Psoas muscle (tissue), 8 donors: ENCODE data around the gene PUSL1. TPM values are rescaled to one million over a fixed set of nuclear protein-coding genes. Genes with fewer than 3 reads are reported as not detected.

Source experiments
- ATAC-seq, 4 donors: fragments of 200-7000 bp; cut with Tn5 transposase; one replicate each; pipeline ENCODE4 v1.9.1; 2020; ENCODE audit warnings: moderate library complexity in 3 of 4, mild to moderate bottlenecking in 2 of 4
- DNase-seq, 2 donors: peaks; one replicate each; pipeline ENCODE4 v3.0.0-alpha.2; 2020
- H3K27ac ChIP-seq: fragments of 200-600 bp; one replicate; pipeline ENCODE4 v1.8.0; 2022
- H3K27me3 ChIP-seq, 3 donors: fragments of 200-600 bp in 1 of 3; one replicate each; pipeline versions ENCODE4 v1.6.1 to v1.8.0; 2013 to 2022; ENCODE audit warnings: low read length in 2 of 3, mild to moderate bottlenecking in 2 of 3, moderate library complexity in 1 of 3; ENCODE audit not compliant: insufficient read depth in 3 of 3
- H3K36me3 ChIP-seq, 2 donors: fragments of 200-600 bp in 1 of 2; one replicate each; pipeline versions ENCODE4 v1.6.1 to v1.8.0; 2013 to 2022; ENCODE audit warnings: low read depth in 1 of 2, mild to moderate bottlenecking in 1 of 2, moderate library complexity in 1 of 2; ENCODE audit not compliant: insufficient read depth in 1 of 2
- H3K4me1 ChIP-seq: fragments of 200-600 bp; one replicate; pipeline ENCODE4 v1.8.0; 2022
- H3K4me3 ChIP-seq: fragments of 200-600 bp; one replicate; pipeline ENCODE4 v1.8.0; 2022; ENCODE audit warnings: mild to moderate bottlenecking
- H3K9me3 ChIP-seq: fragments of 200-600 bp; one replicate; pipeline ENCODE4 v1.8.0; 2022
- WGBS, 3 donors: extraction: QIAGEN DNeasy Blood & Tissue Kit; methylation state at CpG; one replicate each; pipeline versions ENCODE4 v1.1.6 to v1.1.7; 2013; 5-methylcytosine and 5-hydroxymethylcytosine counted together
- intact Hi-C, 2 donors: fragments of 100-400 bp; cut with DNase I; formaldehyde crosslinking; loops; one replicate each; pipeline versions ENCODE4 v1.11.0 to v1.14.2; 2022
- polyA plus RNA-seq, 3 donors: library from polyadenylated mRNA; stranded (reverse); fragments of 200-250 nt; gene quantifications; one replicate each; pipeline ENCODE4 v1.2.3, GENCODE V29; 2013
- total RNA-seq, 4 donors: library from RNA; stranded (reverse); fragmentation: NEBNext Ultra II Directional in 2 of 4; extraction: Animal tissue kit (Norgen Biotek cat#: 25700) in 2 of 4; gene quantifications; one replicate each; pipeline versions ENCODE4 v1.2.1 to v1.2.4, GENCODE V29; 2021 to 2023
- TF ChIP-seq, protein P1 (sequence below): fragments of 200-600 bp; IDR thresholded peaks from one replicate; pipeline ENCODE4 v1.8.0; 2022; ENCODE audit warnings: antibody characterized with exemption
- donor health status: healthy with polysubstance abuse.
- donor health status: DM: no; HTN: no; CAD: no; lungs with moderate emphysema.
- donor health status: Bipolar disorder and iron deficiency.
- donor health status: healthy.
- donor health status: DM: yes; HTN: yes; CAD: no.
- donor health status: DM: no; HTN: no; CAD: no.
- donor health status: DM: no; HTN: no; CAD: no.
- donor health status: DM: yes; HTN: yes; CAD: no.

PUSL1 gene
- total and polyA plus RNA-seq, 7 donors: 3.7 to 9.1 (median 7.3) TPM

DNA sequence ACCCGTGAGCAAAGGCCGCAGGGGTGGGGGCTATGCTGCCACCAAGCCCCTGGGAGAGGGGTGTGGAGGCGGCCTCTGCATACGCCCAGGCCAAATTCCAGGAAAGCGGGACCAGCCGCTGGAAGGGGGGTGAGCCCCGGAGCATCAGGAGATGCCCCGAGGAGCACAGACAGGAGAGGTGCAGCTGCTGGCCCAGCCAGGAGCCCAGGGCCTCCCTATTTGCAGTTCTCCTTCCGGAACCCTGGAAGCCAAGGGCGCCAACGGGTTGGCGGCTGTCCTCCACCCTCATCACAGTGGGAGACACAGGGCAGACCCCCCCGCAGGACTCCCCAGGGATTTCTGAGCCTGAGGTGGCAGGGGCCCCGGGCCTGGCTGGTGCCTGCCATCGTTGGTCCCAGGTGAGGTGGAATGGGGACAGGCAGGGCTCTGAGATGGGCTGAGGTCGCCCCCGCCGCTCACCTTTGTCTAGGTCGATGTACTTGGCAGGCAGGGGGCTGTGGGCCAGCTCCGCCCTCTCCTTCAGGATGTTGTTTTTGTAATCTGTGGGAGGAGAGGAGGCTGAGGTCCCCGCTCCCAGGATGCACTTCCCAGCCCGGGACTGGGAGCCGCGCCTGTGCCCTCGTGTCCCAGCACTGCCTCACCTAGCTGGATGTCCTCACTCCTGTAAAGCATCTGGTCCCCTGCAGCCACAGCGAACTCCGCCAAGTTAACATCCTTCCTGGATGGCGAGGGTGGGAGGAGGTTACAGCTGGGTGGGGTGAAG, 45.2 kb downstream of the PUSL1 start:
- Histone ChIP-seq H3K27ac (no peak overlapping the region), H3K4me3 (no peak overlapping the region), H3K4me1 (peaks cover 17% of the 10 kb centered on the region), H3K27me3 (peaks cover 0 to 32% (median 0%) of the 10 kb centered on the region in 3 donors), H3K36me3 (peaks cover 0 to 4% of the 10 kb centered on the region in 2 donors), H3K9me3 (no peaks in the 10 kb centered on the region)
- WGBS, 3 donors: 38 to 44% (median 39%) methylated on average over 24 to 28 of the region's 28 CpGs
- no peak for ATAC-seq
- intact Hi-C loops: no loop called here
- peak in 1 of 2 donors; percentile 20 for DNase-seq
- TF ChIP-seq, protein P1, sequence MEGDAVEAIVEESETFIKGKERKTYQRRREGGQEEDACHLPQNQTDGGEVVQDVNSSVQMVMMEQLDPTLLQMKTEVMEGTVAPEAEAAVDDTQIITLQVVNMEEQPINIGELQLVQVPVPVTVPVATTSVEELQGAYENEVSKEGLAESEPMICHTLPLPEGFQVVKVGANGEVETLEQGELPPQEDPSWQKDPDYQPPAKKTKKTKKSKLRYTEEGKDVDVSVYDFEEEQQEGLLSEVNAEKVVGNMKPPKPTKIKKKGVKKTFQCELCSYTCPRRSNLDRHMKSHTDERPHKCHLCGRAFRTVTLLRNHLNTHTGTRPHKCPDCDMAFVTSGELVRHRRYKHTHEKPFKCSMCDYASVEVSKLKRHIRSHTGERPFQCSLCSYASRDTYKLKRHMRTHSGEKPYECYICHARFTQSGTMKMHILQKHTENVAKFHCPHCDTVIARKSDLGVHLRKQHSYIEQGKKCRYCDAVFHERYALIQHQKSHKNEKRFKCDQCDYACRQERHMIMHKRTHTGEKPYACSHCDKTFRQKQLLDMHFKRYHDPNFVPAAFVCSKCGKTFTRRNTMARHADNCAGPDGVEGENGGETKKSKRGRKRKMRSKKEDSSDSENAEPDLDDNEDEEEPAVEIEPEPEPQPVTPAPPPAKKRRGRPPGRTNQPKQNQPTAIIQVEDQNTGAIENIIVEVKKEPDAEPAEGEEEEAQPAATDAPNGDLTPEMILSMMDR: no peak

DNA sequence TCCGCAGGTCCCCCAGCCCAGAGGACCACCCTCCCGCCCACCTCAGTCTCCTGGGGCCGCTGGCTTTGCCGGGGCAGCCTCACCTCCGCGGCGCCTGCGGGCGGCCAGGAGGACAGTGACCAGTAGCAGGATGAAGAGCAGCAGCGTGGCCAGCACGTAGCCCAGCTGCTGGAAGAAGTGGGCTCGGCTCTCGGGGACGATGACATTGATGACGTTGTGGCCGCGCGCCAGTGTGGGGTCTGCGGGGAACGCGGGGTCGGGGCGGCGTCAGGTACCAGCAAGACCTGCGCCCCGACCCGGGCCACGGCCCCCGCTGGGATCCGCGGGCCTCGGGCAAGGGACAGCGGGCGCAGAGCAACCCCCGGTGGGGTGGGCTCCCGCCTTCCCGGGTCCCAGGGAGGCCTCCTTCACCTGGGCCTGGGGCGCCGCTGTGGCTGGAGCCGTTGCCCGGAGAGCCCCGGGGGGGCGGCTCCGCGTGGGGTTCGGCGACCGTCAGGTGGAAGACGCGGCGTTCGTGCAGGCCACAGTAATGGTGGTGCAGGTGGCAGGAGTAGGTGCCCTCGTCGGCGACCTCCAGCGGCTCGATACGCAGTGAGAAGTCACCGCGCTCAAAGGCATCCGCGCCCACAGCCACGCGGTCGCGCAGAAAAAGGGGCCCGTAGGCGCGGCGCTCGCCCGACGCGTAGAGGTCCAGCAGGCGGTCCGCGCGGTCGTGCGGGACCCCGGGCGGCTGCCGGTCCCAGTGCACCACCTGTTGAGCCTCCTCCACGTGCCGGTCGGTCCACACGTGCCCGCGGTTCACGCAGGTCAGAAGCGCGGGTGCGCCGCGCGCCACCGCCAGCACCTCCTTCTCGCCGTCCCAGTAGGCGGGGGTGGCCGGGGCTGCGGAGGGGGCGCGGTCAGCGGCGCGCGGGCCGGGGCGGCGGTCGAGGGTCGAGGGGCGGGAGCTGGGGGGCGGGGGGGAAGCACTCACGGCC, 46.2 kb downstream of the PUSL1 start:
- ATAC-seq: no peak
- Histone ChIP-seq H3K27ac (no peak overlapping the region), H3K9me3 (no peaks in the 10 kb centered on the region), H3K36me3 (peaks cover 0 to 4% of the 10 kb centered on the region in 2 donors), H3K4me1 (peaks cover 17% of the 10 kb centered on the region), H3K27me3 (peaks cover 0 to 42% (median 0%) of the 10 kb centered on the region in 3 donors), H3K4me3 (peak overlapping the region; percentile 44)
- TF ChIP-seq, protein P1: no peak
- 50 to 56% (median 55%) methylated on average over 76 to 116 of the region's 116 CpGs for WGBS, 3 donors
- intact Hi-C loops: no loop called here
- DNase-seq: peak; percentile 28 to 60

- peaks cover 0 to 49% (median 3%) of the 10 kb centered on the region in 3 donors for H3K27me3 ChIP-seq
- intact Hi-C loops: no loop called here
- no peak overlapping the region for H3K27ac ChIP-seq
- 3 to 12% (median 4%) methylated on average over 7 to 52 of the region's 52 CpGs for WGBS, 3 donors
- H3K4me3 ChIP-seq: peak overlapping the region; percentile 44
- peak; percentile 54 to 71 for DNase-seq
- peak in 1 of 4 donors; percentile 12 for ATAC-seq
- H3K9me3 ChIP-seq: no peaks in the 10 kb centered on the region
- peaks cover 0 to 4% of the 10 kb centered on the region in 2 donors for H3K36me3 ChIP-seq
- TF ChIP-seq, protein P1: no peak
- peaks cover 21% of the 10 kb centered on the region for H3K4me1 ChIP-seq
These were observed 47.0 kb downstream of the PUSL1 start for GRCh38 chr1:1355416-1355815.

DNA sequence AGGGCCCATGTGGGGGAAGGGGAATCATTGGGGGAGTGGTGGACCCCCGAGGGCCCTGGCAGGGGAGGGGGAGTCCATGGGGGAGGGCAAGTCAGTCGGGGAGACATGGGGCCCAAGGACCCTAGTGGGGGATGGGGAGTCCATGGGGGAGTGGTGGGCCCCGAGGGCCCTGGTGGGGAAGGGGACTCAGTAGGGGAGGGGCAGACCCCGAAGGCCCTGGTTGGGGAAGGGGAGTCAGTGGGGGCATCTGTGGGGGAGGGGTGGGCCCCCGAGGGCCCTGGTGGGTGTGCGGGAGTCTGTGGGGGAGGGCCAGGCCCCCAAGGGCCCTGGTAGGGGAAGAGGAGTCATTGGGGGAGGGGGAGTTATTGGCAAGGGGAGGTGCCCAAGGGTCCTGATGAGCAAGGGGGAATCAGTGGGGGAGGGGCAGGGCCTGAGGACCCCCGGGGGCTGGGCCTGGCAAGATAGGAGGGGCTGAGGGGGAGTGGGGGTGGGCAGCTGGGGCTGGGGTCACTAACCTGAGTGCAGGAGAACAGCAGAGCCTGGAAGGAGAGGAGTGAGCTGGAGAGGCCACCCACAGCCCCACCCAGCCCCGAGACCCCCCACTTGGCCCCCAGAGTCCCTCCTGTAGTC, 47.9 kb downstream of the PUSL1 start:
- TF ChIP-seq, protein P1: no peak
- Histone ChIP-seq H3K4me1 (peaks cover 28% of the 10 kb centered on the region), H3K4me3 (peak overlapping the region; percentile 57), H3K9me3 (no peaks in the 10 kb centered on the region), H3K27me3 (peaks cover 0 to 53% (median 7%) of the 10 kb centered on the region in 3 donors), H3K36me3 (peaks cover 0 to 4% of the 10 kb centered on the region in 2 donors), H3K27ac (no peak overlapping the region)
- 20 to 42% (median 26%) methylated on average over 7 to 8 of the region's 8 CpGs for WGBS, 3 donors
- intact Hi-C loops: no loop called here
- DNase-seq (peak in 1 of 2 donors; percentile 49), ATAC-seq (no peak)
